Erythroblast (primary cell): ENCODE results near the gene MICU1.

Experiments used
- GATA1 ChIP-seq: IDR thresholded peaks from 2 replicates; pipeline ENCODE4 v1.6.1; 2011; ENCODE audit warnings: low read depth, mild to moderate bottlenecking, control low read depth, low read length, moderate library complexity
- POLR2A ChIP-seq: IDR thresholded peaks from 2 replicates; pipeline ENCODE4 v1.6.1; 2011; ENCODE audit warnings: mild to moderate bottlenecking, low read length

GRCh38 chr10:72612203-72612826 is 13.6 kb downstream of the MICU1 start:
- TF ChIP-seq POLR2A = no peak
- no peak for TF ChIP-seq GATA1
